Astrocyte (in vitro differentiated cells and primary cell): Measurements from ENCODE around the gene TBC1D5.

Source experiments
- CTCF ChIP-seq: IDR thresholded peaks from 2 replicates; pipeline ENCODE4 v1.5.1; 2011; ENCODE audit warnings: low read depth, mild to moderate bottlenecking, inconsistent platforms, low read length, moderate library complexity; ENCODE audit not compliant: insufficient read depth
- EZH2 ChIP-seq: IDR thresholded peaks from 2 replicates; pipeline ENCODE4 v1.6.1; 2012; ENCODE audit warnings: mild to moderate bottlenecking, low read length, inconsistent platforms; ENCODE audit not compliant: insufficient read depth

- TF ChIP-seq CTCF (no peak), EZH2 (no peak)
Observed at GRCh38 chr3:17678116-17678741, 64.2 kb downstream of the TBC1D5 start.
